ENCODE data around the gene DNAH5. TPM values are rescaled to one million over a fixed set of nuclear protein-coding genes. Genes with fewer than 3 reads are reported as not detected.

DNAH5 gene
- under 0.01 and 0.18 TPM in 2 replicates for total RNA-seq (ENCODE audit: low replicate concordance)

GRCh38 chr5:13944560-13945199, at the start of gene DNAH5:
TSS of gene DNAH5 (minus strand) at chr5:13944688. CDS start at chr5:13944438, 250 bp downstream.
- no peak within 1 kb of the TSS for H3K4me3 ChIP-seq (ENCODE audit: low read depth, low read length)
- DNase-seq (ENCODE audit: low read depth), result no peak
- no peak for TF ChIP-seq CTCF (IDR thresholded peaks at IDR 0.05; ENCODE audit: insufficient read depth, low read length)

- no peak for DNase-seq (ENCODE audit: low read depth)
- TF ChIP-seq CTCF (IDR thresholded peaks at IDR 0.05; ENCODE audit: insufficient read depth, low read length), result no peak
- H3K4me3 ChIP-seq (ENCODE audit: low read depth, low read length), result no peak overlapping the region
These were observed 49.4 kb upstream of the DNAH5 start for GRCh38 chr5:13993926-13994325.

GRCh38 chr5:13992795-13993194, 48.3 kb upstream of the DNAH5 start:
- TF ChIP-seq CTCF (IDR thresholded peaks at IDR 0.05; ENCODE audit: insufficient read depth, low read length), result no peak
- H3K4me3 ChIP-seq (ENCODE audit: low read depth, low read length), result no peak overlapping the region
- no peak for DNase-seq (ENCODE audit: low read depth)

GRCh38 chr5:13991365-13991764, 46.9 kb upstream of the DNAH5 start:
- no peak overlapping the region for H3K4me3 ChIP-seq (ENCODE audit: low read depth, low read length)
- no peak for TF ChIP-seq CTCF (IDR thresholded peaks at IDR 0.05; ENCODE audit: insufficient read depth, low read length)
- DNase-seq (ENCODE audit: low read depth), result no peak

GRCh38 chr5:13990896-13991295, 46.4 kb upstream of the DNAH5 start:
- no peak for TF ChIP-seq CTCF (IDR thresholded peaks at IDR 0.05; ENCODE audit: insufficient read depth, low read length)
- DNase-seq (ENCODE audit: low read depth), result no peak
- no peak overlapping the region for H3K4me3 ChIP-seq (ENCODE audit: low read depth, low read length)

- no peak overlapping the region for H3K4me3 ChIP-seq (ENCODE audit: low read depth, low read length)
- no peak for TF ChIP-seq CTCF (IDR thresholded peaks at IDR 0.05; ENCODE audit: insufficient read depth, low read length)
- no peak for DNase-seq (ENCODE audit: low read depth)
These were observed 45.3 kb upstream of the DNAH5 start for GRCh38 chr5:13989832-13990231.

Data from fibroblast of the aortic adventitia (primary cell).